NCI-H128 (cell line): Measurements from ENCODE around the gene ARHGAP29.
"Not testable (repeated sequence)": the region's sequence is repeated elsewhere in the genome, so short reads cannot be mapped to it uniquely, and the experiment has no call there.

Source experiments
- DNase-seq: peaks from one replicate; lab custom pipeline; 2025; ENCODE audit not compliant: unreplicated experiment; lab: John Stamatoyannopoulos, UW

The ARHGAP29 gene

DNA sequence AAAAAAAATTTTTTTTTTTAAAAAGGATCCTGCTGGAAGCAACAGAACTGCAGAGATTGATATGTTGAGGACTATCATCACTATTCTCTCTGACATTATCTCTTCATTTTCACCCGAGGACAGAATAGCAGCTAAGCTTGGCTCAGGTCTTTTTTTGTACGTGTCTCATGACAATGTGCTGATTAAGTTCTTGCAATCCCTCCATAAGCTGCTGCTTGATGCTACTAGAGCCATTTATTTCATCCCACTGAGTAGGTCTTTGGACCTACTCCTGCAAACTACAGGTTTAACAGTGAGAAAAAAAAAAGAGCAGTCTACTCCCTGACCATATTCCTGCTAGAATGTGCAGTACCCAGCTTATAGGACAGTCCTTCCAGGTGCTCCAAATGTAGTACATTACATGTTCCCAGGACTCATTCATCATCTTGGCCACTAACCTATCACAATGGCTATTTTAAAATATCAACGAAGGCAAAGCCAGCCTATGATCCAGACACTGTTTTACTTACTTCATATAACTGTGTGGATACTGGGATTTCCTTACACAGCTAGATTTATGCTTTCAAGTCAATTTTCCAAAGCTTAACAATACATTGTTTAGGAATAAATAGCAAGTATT is 54.1 kb downstream of the ARHGAP29 start:
- DNase-seq = no peak

DNA sequence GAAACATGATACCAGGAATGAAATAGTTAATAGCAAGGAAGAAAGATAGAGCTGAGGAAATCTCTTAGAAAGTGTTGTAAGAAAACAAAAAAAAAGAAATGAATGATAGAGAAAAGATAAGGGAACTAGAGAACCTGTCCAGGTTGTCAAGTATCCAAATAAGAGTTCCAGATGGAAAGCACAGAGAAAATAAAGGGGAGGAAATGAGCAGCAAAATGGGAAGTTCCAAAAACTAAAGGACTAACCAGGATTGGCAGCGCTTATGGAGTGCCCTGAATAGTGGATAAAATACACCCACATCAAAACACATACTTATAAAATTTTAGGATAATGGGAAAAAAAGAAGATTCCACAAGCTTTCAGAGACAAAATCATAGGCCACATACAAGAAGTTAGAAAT is 55.2 kb downstream of the ARHGAP29 start:
- no peak for DNase-seq

DNA sequence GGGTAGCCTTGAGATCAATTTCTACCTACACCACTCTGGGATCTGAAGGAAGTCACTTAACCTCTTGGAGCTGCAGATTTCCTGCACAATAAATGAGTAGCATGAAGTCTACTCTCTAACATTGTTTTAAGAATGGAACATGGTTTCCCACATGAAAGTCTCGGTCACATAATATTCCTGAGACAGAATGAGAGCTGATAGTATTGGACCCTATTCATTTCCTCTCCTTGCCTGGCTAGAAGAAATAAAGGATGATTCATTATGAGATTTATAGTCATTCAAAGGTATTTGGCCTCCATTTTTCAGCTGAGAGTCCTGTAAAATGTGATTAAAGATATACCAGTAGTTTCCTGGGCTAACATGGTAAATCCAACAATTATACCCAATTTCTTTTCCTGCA is 56.7 kb downstream of the ARHGAP29 start:
- no peak for DNase-seq

DNA sequence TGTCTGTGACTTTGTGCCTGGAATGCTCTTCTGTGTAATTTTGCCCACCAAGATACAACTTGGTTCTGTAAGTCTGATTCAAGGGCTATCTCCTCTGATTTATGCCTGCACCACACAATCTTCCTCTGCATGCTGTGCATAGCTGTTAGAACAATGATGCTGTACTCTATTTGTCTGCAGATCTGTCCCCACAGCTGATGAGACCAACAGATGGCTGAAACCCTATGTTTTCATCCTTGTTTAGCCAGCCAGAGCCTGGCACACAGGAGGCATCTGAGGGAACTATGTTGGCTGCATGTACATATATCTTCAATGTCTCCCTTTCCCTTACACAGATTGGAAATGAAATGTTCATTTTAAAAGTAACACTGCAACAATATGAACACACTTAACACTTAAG is 58.5 kb downstream of the ARHGAP29 start:
- DNase-seq = no peak

DNA sequence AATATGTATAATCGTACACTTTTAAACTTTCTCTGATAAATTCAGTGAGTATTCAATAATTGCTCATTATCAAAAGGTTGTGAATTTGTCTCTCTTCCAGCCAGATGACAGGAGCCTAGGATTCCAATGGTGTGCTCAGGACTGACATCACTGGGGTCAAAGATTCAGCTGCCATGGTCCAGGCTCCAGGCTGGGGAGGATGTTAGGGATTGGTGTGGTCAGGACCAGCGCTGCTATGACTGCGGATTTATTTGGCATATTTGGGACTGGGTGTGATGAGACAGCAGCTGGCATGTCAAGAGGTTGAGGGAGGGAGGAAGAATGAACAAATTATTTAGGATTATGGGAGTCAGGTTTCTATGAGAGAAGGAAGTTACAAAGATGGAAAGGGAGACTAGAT is 68.3 kb downstream of the ARHGAP29 start:
- no peak for DNase-seq

DNA sequence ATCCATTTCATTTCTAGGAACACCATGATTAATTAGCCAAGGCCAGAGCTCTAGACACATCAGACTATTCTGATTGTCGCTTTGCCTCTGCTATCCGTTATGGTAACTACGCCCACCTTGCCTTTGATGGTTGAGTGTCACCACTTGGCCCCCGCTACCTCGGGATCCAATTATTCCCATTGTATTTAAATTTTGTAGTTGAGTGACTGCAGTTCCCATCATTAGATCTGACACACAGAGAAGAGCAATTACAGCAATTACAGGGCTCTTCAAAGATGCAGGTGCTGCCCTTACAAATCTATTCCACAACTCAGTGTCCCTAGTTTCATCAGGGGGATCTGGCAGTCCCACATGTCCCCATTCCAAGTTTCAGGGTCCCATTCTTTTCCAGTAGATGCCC is 71.5 kb downstream of the ARHGAP29 start:
- no peak for DNase-seq

DNA sequence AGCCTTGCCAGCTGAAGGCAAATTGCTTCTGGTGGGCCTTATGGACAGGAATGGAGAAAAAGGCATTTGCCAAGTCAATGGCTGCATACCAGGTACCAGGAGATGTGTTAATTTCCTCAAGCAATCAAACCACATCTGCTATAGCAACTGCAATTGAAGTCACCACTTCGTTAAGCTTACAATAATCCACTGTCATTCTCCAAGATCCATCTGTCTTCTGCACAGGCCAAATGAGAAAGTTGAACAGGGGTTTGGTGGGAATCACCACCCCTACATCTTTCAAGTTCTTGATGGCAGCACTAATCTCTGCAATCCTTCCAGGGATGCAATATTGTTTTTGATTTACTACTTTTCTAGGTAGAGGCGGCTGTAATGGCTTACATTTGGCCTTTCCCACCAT is 72.5 kb downstream of the ARHGAP29 start:
- not testable (repeated sequence) for DNase-seq

DNA sequence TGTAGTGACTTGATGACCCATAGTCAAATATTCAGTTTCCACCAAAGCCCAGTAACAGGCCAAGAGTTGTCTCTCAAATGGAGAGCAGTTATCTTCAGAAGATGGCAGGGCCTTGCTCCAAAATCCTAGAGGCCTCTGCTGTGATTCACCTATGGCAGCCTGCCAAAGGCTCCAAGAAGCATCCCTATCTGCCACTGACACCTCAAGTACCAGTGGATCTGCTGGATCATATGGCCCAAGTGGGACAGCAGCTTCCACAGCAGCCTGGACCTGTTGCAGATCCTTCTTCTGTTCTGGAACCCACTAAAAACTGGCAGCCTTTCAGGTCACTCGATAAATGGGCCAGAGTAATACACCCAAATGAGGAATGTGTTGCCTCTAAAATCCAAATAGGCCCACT is 73.3 kb downstream of the ARHGAP29 start:
- not testable (repeated sequence) for DNase-seq

DNA sequence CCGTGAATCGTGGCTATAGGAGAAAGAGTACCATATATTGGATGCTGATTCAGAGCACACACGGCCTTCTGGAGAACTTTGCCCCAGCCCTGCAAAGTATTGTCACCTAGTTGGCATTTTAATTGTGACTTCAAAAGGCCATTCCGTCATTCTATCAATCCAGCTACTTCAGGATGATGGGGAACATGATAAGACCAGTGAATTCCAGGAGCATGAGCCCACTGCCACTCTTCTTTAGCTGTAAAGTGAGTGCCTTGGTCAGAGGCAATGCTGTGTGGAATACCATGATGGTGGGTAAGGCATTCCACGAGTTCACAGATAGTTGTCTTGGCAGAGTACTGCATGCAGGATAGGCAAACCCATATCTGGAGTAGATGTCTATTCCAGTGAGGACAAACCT is 74.1 kb downstream of the ARHGAP29 start:
- DNase-seq = not testable (repeated sequence)

DNA sequence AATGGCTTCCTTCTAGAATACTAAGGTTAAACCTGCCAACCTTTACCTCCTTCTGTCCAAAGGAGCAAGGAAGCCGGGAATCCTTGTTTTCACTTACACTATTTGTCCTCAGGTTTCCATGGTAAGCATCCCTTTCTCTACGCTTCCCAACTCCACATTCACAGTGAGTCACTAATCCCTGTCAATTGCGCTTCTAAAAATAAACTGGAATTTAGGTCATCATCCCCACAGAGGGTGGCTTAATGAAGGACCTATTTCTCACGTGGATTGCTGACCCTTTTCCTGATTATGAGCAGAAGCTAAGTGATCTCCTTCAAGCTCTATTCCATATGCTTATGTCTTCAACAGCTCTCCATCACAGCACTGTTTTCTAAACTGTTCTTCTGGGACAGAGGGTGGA is 76.6 kb downstream of the ARHGAP29 start:
- no peak for DNase-seq

DNA sequence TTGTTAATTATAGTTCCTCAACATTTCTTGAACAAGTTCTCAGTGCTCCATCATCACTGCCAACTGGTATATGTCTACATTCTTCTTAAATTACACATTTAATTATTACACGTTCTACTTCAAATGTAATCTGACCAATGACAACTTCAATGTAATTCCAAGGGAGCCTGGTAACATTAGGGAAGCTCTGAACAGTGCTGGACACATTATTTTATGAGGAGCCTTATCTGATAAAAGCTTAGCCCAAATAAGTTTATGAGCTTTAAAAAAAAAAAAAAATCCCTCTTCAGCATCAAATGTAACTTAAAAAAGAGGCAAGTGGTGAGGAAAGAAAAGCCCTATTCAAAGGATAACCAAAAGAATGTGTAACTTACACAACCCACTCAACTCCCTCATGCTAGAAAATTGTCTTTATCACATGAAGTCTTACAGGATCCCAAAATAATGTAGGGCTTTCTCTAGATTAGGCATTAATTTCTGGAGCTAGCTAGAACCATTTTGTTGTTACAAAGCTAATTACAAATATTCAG is 81.2 kb downstream of the ARHGAP29 start:
- DNase-seq = no peak

DNA sequence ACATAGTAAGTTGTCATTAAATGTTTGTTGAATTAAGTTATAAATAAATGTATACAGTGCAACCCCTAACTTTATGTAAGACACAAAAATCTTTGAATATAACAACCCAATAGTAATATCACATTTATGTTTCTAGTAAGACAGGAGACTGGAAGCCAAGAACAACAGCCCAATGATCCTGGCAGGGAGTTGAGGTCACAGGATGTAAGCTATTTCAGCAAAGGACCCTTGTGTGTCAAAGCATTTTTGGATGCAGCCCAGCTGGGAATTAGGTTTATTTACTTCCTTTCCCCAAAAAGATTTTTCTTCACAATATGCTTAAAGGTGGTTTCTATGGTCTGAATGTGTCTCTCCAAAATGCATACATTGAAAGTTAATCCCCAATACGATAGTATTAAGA is 82.4 kb downstream of the ARHGAP29 start:
- no peak for DNase-seq

DNA sequence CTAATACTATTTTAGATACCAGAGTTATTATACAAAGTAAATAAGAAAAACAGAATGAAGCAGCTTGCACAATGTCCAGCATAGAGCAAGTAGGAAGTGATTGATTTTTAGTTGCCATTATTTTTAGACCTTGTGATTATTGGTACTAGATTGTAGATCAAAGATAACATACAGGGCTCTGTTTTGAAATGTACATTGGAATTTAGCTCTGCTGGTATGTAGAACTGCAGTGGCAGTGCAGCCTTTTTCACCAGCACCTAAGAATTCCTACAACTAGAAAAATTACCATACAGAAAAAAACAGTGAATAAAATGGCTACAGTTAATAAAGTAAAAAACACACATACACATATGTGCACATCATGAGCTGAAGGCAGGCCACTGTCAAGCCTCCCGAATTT is 84.3 kb downstream of the ARHGAP29 start:
- DNase-seq = no peak

DNA sequence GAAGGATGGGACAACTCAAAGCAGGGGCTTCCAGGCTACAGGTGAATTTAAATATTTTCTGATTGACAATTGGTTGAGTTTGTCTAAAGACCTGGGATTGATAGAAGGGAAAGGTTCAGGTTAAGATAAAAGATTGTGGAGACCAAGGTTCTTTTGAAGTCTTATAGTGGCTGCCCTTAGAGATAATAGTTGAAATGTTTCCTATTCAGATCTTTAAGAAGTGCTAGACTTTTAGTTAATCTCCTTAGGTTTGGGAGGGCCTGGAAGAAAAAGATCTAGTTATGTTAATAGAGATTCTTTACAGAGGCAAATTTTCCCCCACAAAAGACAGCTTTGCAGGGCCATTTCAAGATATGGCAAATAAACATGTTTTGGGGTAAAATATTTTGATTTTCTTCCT is 88.2 kb downstream of the ARHGAP29 start:
- not testable (repeated sequence) for DNase-seq

DNA sequence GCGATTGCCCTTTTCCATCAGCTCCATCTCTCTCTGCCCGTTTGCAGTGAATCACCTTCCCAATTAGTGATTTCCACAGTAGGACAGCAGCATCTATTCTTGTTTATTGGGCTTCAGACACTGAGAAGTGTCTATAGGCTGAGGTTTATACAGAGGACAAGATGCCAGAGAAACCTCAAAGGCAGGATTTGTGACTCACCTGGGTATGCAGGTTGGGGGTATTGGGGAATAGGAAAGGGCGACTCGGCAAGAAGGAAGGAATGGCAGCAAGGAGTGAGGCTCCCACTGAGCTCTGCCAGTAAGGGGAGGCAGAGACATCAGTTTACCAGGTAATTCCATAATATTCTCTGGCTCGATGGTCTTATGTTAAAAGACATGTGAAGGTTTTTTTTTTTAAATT is 91.1 kb downstream of the ARHGAP29 start:
- no peak for DNase-seq

DNA sequence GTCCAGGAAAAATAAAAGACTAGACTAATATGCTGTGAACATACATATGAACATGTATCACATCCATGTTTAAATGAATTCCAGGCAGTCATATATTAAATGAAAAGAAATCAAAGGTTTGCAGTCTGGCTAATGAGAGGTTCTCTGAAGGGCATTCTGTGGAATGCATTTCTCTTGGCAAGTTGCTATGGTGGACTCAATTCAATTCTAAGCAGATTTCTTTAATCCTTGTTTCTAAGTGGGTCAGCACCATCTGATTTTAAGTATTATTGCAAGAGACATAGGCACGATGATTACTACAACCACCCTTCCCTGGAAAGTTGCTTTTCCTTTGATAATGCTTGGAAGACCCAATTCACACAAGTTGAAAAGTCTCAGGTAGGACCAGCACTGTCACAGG is 92.5 kb downstream of the ARHGAP29 start:
- no peak for DNase-seq

DNA sequence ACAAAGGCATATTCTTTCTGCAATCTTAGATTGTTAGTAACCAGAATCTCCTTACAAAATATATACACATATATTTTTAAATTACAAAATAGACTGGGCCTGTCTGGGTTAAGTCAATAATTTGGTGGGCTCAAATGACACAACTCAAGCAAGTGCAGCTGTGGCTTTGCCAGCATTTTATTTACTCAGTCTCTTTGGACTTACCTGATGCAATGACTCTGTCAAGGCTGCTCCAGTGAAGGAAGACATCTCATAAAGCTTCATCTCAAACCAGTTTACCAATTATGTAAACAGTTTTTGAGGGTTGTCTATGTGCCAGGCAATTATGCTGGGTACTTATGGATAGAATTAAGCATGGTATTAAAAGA is 93.6 kb downstream of the ARHGAP29 start:
- DNase-seq = peak; percentile 13

DNA sequence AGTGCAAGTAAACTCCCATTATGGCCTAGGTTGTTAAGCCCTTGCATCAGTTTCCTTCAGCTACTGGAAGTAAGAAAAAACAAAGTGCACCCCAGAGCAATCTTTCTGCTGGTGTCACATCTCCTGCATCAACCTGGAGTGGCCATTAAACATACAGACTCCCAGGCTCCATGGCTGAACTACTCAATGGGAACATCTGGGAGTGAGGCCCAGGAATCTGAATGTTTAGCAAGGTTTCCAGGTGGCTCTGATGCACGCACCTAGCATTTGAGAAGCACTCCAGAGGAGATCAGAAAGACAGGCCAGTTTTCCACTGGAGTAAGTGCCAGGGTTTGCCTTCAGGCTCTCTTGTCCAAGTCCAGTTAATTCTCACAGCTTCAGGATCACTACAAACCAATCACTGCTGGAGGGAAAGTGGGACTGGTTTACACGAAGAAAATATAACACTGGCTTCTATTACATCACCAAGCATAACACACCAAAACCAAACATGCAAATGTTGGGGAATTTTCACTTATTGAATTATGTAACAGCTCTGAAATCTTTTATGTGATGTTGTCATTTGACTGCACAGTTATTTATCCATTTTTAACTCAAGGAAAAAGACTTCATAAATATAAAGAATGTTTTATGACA is 94.1 kb downstream of the ARHGAP29 start:
- no peak for DNase-seq

DNA sequence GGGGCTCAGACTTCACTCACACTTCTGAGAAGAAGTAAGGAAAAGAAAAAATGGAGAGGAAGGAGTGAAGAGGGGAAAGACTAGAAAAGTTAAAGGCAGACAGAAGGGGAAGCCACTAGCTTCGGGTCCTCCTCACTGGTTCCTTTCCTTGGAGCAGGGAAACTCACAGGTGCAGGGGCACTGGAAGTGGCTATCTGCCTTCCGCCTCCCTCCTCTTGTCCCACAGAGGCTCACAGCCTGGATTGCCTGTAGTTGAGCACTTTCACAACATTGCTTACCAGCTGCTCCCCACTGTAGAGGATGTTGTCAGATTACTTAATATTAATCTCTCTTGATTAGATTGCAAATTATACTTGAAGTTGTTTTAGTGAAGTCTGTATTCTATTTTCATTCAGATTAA is 94.8 kb downstream of the ARHGAP29 start:
- DNase-seq = no peak

DNA sequence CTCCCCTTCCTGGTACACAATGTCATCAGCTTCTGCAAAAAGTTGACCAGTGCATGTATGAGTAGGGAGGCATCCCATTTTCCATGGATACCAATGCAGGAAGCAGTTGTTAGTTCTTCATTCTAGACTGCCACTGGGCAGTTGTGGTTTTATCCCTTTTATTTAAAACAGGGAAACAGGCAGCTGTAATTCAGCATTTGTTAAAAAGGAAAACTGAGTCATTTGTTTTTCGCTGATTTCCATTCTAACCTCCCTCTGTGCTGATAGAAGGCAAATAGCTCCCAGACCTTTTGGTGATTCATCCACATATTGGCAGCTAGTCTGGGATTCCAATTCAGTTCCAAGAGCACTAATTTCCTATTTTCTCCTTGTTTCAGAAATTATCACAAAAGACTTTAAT is 95.4 kb downstream of the ARHGAP29 start:
- DNase-seq = no peak

DNA sequence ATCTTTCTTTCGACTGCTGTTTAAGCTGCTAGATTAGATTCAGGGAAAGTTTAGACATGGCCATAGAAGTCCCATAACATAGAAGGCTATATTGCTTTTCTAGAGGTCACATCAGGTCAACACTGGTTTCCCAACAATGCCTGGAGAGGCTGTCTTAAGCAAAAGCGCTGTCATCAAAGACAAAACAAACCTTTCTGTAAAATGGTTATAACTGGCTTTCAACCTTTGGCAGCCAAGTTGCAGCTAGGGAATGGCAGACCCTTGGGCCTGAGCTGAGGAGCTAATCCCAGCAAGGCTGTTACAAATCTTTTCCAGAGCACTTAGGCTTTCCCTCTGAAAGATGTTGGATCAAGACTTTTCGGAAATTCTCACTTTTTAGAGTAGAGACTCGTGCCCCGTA is 105.3 kb downstream of the ARHGAP29 start:
- DNase-seq = no peak

DNA sequence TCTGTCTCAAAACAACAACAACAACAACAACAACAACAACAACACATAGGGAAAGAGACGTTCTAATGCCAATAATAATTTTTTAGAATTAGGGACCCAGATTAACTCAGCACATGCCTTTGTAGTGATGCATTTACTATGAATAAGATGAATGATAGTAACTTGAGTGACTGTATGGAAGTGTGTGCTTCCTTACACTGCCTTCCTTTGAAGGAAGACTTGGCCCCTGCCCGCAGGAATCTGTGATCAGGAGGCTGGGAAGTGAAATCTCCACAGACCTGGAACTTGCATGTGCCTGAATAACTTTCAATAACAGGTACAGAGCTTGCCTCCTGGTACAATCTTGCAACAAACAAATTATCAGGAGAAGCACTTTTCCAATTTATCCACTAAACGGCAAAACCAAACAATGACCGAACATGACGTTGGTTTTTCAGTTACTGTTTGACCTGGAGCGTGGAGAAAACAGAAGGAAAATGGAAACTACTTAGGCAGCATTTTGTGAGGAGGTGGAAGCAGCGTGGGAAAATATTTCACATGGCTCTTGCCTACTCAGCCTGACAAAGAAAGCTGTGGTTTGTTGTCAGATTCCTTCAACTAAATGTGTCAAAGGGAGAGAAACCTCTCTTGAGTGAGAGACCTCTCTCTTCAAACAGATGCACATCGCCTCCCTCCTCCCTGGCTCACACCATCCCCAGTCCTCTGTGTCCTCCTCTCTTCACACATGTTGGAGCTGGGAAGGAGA is 106.4 kb downstream of the ARHGAP29 start:
- no peak for DNase-seq
